GM21723 (cell line): ENCODE data around the gene FBXW12.

Experiments
- ATAC-seq: cut with Tn5 transposase; IDR thresholded peaks from one replicate; pipeline ENCODE4 v1.9.1; 2021; ENCODE audit warnings: mild to moderate bottlenecking, moderate library complexity; ENCODE audit not compliant: unreplicated experiment

FBXW12 gene

GRCh38 chr3:48406443-48407431, 34.7 kb downstream of the FBXW12 start:
- no peak for ATAC-seq

DNA sequence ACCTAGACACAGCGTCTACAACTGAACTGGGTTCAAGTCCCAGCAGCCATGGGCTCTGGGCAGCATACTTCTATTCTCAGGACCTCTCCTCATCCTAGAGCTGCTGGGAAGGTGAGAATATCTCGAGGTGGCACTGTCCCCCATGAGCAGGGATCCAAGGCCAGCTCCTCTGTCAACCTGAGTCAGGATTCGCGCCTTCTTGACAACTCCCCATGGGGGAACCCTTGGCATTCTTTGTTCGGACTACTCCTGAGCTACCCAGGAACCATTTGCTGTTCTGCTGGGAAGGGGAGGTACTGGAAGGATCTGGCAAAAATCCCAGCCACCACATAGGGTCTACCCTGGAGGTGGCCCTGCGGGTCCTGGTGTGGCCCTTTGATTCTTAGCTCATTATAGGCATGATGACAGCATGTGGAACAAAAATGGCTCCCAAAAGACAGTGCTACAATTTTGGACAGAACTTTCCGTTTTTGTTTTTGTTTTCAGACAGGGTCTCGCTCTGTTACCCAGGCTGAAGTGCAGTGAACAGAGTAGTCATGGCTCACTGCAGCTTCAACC, 35.6 kb downstream of the FBXW12 start:
- ATAC-seq, result no peak

DNA sequence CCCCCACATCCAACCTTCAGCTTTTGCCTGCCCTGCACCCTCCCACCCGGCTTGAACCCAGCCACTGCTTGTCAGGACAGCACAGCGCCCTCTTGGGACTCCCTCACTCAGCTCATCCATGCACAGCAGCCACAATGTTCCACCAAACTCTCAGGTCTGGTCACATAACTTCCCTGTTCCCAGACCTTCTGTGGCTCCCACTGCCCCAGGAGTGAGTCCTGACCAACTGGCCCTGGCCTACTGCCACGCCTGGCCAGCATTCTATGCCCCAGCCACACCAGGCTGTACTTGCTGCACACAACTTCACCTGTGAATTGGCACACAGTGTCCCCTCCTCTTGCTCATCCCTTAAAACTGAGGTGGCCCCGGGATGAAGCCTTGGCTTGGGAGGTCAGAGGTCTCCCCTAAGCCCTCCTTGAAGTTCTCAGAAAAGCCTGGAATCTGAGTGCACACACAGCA, 36.8 kb downstream of the FBXW12 start:
- no peak for ATAC-seq

DNA sequence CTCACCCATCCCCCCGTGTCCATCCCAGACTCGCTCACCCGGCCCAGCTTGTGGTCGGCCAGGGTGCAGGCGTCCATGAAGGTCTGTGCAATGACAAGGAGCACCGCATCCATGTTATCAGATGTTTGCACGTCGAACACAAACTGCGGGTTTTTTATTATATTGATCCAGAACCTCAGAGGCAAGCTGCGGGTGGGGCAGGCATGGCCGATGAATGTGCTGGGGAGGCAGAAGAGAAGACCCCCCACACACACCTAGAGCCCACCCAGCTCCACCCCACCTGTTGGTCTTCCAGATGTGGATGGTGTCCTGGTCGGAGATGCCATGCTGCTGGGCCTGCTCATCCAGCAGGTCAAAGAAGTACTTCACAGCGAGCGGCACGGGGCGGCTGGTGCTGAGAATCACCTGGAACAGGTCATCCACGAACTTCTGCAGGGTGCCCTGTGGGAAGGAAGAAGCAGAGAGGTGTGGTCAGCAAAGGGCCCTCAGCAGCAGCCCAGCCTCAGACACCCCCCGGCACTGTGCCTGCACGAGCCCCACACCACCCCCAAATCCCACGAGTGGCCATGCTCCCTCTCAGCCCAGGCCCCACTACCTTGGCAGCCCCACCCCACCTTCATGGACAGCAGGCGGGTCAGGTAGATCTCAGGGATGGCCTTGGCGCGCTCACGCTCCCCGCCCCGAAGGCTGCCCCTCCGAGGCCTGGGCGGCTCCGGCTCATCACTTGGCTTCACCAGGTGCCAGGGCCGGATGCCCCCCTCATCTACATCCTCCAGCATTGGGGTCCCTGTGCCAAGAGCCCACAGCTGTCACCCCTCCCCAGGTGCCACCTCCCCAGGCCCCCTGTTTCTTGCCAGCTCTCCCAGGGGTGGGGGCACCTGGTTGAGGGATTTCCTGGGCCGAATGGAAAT, 37.5 kb downstream of the FBXW12 start:
- ATAC-seq, result no peak

- ATAC-seq, result no peak
These were observed 38.4 kb downstream of the FBXW12 start for GRCh38 chr3:48410205-48411040.

- ATAC-seq, result no peak
These were observed 39.1 kb downstream of the FBXW12 start for GRCh38 chr3:48411041-48411588.

GRCh38 chr3:48411606-48412374, 39.8 kb downstream of the FBXW12 start:
- ATAC-seq, result no peak

- no peak for ATAC-seq
These were observed 40.5 kb downstream of the FBXW12 start for GRCh38 chr3:48412375-48413001.

DNA sequence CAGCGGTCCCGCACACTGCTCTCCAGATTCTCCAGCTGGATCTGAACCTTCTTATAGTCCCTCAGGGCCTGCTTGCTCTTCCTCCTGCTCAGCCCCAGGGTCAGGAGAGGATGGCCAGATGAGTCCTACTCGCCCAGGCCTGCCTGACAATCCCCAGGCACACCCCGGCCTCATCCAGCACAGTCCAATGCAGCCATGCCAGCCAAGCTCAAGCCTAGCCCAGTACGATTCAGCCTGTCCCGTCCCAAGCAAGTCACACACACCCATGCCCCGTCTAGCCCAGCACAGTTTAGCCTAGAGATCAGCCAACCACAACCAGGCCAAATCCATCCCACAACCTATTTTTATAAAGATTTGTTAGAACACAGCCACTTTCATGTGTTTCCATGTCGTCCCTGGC, 41.1 kb downstream of the FBXW12 start:
- no peak for ATAC-seq

- ATAC-seq, result no peak
These were observed 41.6 kb downstream of the FBXW12 start for GRCh38 chr3:48413611-48414010.

- ATAC-seq, result no peak
These were observed 42.6 kb downstream of the FBXW12 start for GRCh38 chr3:48414376-48415250.

- no peak for ATAC-seq
These were observed 43.4 kb downstream of the FBXW12 start for GRCh38 chr3:48415251-48415953.

- no peak for ATAC-seq
These were observed 44.1 kb downstream of the FBXW12 start for GRCh38 chr3:48416091-48416505.

DNA sequence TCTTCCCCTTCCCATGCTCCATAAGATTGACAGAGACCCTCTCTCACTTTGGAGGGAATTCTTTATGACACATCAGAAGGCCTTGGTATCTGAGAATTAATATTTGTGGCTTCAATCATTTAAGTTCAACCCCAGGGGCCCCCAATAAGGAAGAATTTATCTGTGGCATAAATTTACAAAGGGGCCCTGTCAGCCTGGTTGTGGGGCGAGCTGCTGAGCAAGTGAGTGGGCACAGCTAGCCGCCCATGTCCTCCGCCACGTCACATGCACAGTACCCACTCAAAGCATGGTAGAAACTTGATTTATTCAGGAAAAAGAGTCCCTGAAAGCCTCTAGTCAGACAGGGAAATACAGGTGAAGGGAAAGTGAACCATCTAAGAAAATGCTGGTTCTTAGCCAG, 44.5 kb downstream of the FBXW12 start:
- no peak for ATAC-seq

DNA sequence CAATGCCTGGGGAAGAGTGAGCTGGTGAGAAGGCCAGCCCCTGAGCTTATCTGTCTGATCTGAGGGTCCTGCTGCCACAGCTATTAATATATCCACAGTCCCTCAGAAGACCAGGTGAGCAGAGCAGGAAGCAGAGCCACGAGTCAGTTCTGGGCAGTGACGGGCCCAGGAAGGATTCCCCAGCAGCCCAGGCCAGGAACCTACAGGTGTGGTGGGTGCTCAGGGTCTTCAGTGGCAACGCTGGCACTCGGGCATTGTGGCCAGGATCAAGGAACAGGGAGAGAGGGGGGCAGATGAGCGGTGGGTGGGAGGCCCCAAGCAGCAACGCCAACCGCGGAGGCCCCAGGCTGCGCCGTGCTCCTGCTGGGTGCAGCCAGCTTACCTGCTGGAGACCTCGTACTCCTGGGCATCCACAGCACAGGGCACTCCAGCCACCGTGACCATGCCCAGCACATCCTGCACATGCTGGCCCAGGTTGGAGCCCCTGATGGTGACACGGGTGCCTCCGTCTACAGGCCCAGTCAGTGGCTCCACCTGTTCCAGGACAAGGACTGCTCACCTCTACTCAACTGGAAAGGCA, 45.6 kb downstream of the FBXW12 start:
- ATAC-seq, result no peak

GRCh38 chr3:48418140-48418539, 46.1 kb downstream of the FBXW12 start:
- no peak for ATAC-seq

GRCh38 chr3:48418651-48419050, 46.6 kb downstream of the FBXW12 start:
- no peak for ATAC-seq
